GM12874 (cell line): Measurements from ENCODE around the gene MYT1.

Experiments
- CTCF ChIP-seq: IDR thresholded peaks from 2 replicates; pipeline ENCODE4 v1.5.1; 2011; ENCODE audit warnings: low read depth, mild to moderate bottlenecking, control low read depth, low read length, moderate library complexity; ENCODE audit not compliant: insufficient read depth

Gene MYT1

GRCh38 chr20:64232794-64233193, 68.5 kb downstream of the MYT1 start:
- no peak for TF ChIP-seq CTCF

- no peak for TF ChIP-seq CTCF
These were observed 69.5 kb downstream of the MYT1 start for GRCh38 chr20:64233725-64234124.

DNA sequence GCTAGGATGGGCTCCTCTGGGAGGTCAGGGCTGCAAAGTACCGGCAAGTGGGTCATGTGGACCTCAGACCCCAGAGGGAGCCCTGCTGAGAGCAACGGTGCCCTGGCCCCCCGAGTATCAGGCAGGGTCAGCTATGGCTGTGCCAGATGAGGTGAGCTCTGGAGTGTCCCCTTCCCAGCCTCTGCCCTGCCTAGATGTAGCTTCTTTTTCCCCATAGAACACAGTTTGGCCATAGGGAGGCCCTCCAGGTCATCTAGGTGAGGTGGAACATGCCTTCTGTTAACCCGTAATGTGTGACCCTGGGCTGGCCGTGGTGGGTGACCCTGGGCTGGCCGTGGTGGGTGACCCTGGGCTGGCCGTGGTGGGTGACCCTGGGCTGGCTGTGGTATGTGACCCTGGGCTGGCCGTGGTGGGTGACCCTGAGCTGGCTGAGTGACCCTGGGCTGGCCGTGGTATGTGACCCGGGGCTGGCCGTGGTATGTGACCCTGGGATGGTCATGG, 70.1 kb downstream of the MYT1 start:
- no peak for TF ChIP-seq CTCF

GRCh38 chr20:64236137-64237088, 72.2 kb downstream of the MYT1 start:
- no peak for TF ChIP-seq CTCF

DNA sequence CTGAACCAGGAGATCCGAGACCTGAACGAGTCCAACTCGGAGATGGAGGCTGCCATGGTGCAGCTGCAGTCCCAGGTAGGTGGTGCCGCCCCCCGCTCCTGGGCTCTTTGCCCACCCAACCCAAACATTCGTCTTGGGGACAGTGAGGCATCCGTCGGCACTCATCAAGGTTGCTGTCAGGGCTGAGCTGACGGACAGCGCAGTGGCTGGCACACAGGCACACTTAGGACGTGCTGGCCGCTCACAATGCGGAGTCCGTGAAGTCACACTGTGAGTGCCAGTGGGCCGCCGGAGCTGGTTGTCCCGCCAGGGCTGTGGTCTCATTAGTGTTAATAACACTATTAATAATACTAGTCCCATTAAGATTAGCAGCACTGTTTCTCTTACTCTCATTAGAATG, 73.1 kb downstream of the MYT1 start:
- TF ChIP-seq CTCF, result no peak

DNA sequence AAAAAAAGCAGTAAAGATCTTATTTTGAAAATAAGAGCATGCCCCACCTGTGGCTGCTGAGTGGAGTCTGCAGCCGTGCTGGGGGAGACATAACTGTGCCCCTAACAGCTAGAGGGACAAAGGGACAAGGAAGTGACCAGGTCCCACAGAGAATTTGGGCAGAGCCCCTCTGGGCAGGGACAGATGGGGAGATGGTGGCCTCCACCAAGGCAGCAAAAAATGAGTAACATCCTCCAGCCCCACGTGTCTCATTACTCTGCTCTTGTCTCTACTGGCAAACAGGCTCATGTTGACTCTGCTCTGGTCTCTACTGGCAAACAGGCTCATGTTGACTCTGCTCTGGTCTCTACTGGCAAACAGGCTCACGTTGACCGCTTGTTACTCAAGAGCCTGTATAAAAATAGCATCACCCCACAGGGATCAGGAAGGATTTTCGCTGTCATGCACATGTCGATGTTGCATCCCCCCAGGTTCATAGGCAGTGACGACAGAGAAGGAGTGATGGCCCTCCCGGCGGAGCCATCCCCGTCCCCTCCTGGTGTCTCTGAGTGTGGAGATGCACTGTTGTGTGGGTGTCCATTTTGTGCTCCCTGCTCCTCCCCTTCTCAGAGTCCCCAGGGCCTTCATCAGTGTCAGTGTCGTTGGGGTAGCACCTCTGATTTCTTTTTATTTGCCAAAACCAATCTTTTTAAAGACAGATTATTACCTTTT, 74.0 kb downstream of the MYT1 start:
- TF ChIP-seq CTCF, result no peak

GRCh38 chr20:64238851-64239387, 74.7 kb downstream of the MYT1 start:
- TF ChIP-seq CTCF, result no peak
